Measurements from ENCODE around the gene SIX2. TPM values are rescaled to one million over a fixed set of nuclear protein-coding genes. Genes with fewer than 3 reads are reported as not detected.

The SIX2 gene
- total and polyA plus RNA-seq, 4 donors, result not detected

- no peak overlapping the region for H3K27ac ChIP-seq (ENCODE audit: low read depth in 1 of 2, low read length in 2 of 2)
- WGBS, result 48% methylated on average over 3 of the region's 3 CpGs
- peaks cover 15 to 40% (median 24%) of the 10 kb centered on the region in 4 donors for H3K4me1 ChIP-seq (ENCODE audit: control insufficient read depth in 4 of 4, insufficient read depth in 4 of 4, low read length in 3 of 4)
- DNase-seq (ENCODE audit: low spot score), result no peak
- H3K27me3 ChIP-seq (ENCODE audit: control insufficient read depth in 4 of 4, insufficient read depth in 4 of 4, low read length in 3 of 4), result peaks cover 2 to 51% (median 24%) of the 10 kb centered on the region in 4 donors
- H3K36me3 ChIP-seq (ENCODE audit: control insufficient read depth in 4 of 4, insufficient read depth in 3 of 4, low read depth in 1 of 4, low read length in 3 of 4), result no peaks in the 10 kb centered on the region
- H3K9me3 ChIP-seq (ENCODE audit: control insufficient read depth in 4 of 4, low read length in 3 of 4), result no peaks in the 10 kb centered on the region
- H3K9ac ChIP-seq (ENCODE audit: low read depth in 1 of 2, low read length in 2 of 2), result no peak overlapping the region
- H3K4me3 ChIP-seq (ENCODE audit: low read depth in 1 of 3, low read length in 3 of 3), result no peak overlapping the region
- no peak for TF ChIP-seq TAF1 (conservative IDR thresholded peaks at IDR 0.05)
- TF ChIP-seq HNF4G (IDR thresholded peaks at IDR 0.05), result no peak
- TF ChIP-seq HNF4A (conservative IDR thresholded peaks at IDR 0.05), result no peak
- TF ChIP-seq ZBTB33 (IDR thresholded peaks at IDR 0.05), result no peak
Measured at GRCh38 chr2:45002686-45003085, 6.6 kb downstream of the SIX2 start.

- Histone ChIP-seq H3K27ac (ENCODE audit: low read depth in 1 of 2, low read length in 2 of 2) (no peak overlapping the region), H3K4me3 (ENCODE audit: low read depth in 1 of 3, low read length in 3 of 3) (no peak overlapping the region), H3K9ac (ENCODE audit: low read depth in 1 of 2, low read length in 2 of 2) (no peak overlapping the region), H3K9me3 (ENCODE audit: control insufficient read depth in 4 of 4, low read length in 3 of 4) (no peaks in the 10 kb centered on the region), H3K4me1 (ENCODE audit: control insufficient read depth in 4 of 4, insufficient read depth in 4 of 4, low read length in 3 of 4) (peaks cover 15 to 40% (median 24%) of the 10 kb centered on the region in 4 donors), H3K27me3 (ENCODE audit: control insufficient read depth in 4 of 4, insufficient read depth in 4 of 4, low read length in 3 of 4) (peaks cover 2 to 50% (median 22%) of the 10 kb centered on the region in 4 donors), H3K36me3 (ENCODE audit: control insufficient read depth in 4 of 4, insufficient read depth in 3 of 4, low read depth in 1 of 4, low read length in 3 of 4) (no peaks in the 10 kb centered on the region)
- WGBS, result 11% methylated on average over 9 of the region's 9 CpGs
- no peak for TF ChIP-seq NR2F2 (IDR thresholded peaks at IDR 0.05)
- no peak for TF ChIP-seq RXRA (IDR thresholded peaks at IDR 0.05)
- no peak for TF ChIP-seq ATF3 (IDR thresholded peaks at IDR 0.05)
- no peak for TF ChIP-seq HNF4A (conservative IDR thresholded peaks at IDR 0.05)
- TF ChIP-seq MAX (IDR thresholded peaks at IDR 0.05), result no peak
- TF ChIP-seq EGR1 (IDR thresholded peaks at IDR 0.05; ENCODE audit: low read depth in 2 of 2), result no peak
- TF ChIP-seq HNF4G (IDR thresholded peaks at IDR 0.05), result no peak
- no peak for TF ChIP-seq FOXA2 (IDR thresholded peaks at IDR 0.05)
- no peak for TF ChIP-seq YY1 (IDR thresholded peaks at IDR 0.05)
- no peak for TF ChIP-seq ZBTB33 (IDR thresholded peaks at IDR 0.05)
- TF ChIP-seq SP1 (IDR thresholded peaks at IDR 0.05), result no peak
- TF ChIP-seq FOXA1 (IDR thresholded peaks at IDR 0.05), result no peak
- TF ChIP-seq CTCF (IDR thresholded peaks at IDR 0.05; ENCODE audit: low read depth, low read length, missing input control), result no peak
- no peak for TF ChIP-seq GABPA (IDR thresholded peaks at IDR 0.05 in 1 of 2, conservative IDR thresholded peaks at IDR 0.05 in 1 of 2)
- TF ChIP-seq REST (IDR thresholded peaks at IDR 0.05), result no peak
- no peak for DNase-seq (ENCODE audit: low spot score)
Measured at GRCh38 chr2:45001869-45002385, 7.3 kb downstream of the SIX2 start.
